Right ventricle myocardium superior (tissue), 1 donor: Measurements from ENCODE around the gene ARHGAP32. TPM values are rescaled to one million over a fixed set of nuclear protein-coding genes. Genes with fewer than 3 reads are reported as not detected.

Source experiments
- ATAC-seq: fragments of 200-7000 bp; cut with Tn5 transposase; one replicate; pipeline ENCODE4 v1.9.1; 2020; ENCODE audit warnings: mild to moderate bottlenecking; ENCODE audit not compliant: poor library complexity
- DNase-seq: peaks from one replicate; pipeline ENCODE4 v3.0.0-alpha.2; 2020
- intact Hi-C: fragments of 100-400 bp; cut with DNase I; formaldehyde crosslinking; loops from one replicate; pipeline ENCODE4 v1.11.2; 2022
- total RNA-seq: library from RNA; stranded (reverse); fragmentation: NEBNext Ultra II Directional; extraction: Animal tissue kit (Norgen Biotek cat#: 25700); gene quantifications from one replicate; pipeline ENCODE4 v1.2.1, GENCODE V29; 2021
- donor health status: DM: no; HTN: yes; CAD: no; lungs with severe emphysema.

Gene ARHGAP32
- total RNA-seq, 1 donor from 2014 or later = 5.7 TPM

DNA sequence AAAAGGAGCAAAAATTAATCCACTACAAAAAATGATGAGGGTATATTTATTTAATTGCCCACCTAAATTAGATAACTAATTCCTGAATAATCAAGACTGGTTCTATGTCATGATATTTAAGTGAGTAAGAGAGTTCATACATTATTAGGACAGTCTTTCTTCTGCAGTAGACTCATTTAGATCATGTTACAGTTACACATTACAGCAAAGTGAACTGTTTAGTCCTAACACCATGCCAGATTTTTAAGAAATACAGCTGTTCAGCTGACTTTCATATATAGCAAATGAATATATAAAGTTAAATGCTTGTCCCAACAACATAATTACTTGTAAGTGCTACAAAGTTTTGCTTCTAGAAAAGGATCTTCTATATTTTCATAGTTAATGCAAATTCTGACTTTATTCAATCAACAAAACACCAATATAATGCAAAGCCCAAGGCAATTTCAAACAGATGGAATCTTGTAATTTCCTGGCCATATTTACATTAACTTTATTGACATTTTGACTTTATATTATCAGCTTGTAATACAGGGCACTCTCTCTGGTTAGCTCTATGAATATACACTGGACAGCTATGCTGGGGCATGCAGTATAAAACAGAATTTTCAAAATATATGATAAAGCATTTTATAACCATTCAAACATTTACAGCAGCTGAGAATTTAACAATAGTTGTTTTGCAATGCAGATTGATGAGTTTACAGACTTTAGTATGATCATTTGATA lies 203.7 kb downstream of the ARHGAP32 start:
- no peak for ATAC-seq
- intact Hi-C loops = no loop called here
- DNase-seq = no peak

DNA sequence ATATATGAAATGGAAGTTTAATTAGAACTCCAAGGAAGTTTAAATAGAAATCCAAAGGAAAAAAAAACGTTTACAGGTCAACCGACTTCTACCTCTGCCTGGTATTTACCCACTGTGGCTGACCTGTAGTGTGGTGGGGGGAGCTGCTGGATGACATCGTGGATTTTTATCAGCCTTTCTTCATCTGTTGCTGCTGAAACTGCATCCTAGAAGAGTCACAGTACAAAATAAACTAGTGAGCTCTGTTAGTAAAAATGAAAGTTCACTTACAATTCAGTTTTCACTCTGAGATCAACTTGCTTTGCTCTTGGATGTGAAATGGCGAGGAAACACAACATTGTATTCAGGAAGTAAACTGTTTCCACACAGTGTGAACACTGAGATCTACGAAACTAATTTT lies 206.2 kb downstream of the ARHGAP32 start:
- intact Hi-C loops = no loop called here
- DNase-seq (no peak), ATAC-seq (no peak)

DNA sequence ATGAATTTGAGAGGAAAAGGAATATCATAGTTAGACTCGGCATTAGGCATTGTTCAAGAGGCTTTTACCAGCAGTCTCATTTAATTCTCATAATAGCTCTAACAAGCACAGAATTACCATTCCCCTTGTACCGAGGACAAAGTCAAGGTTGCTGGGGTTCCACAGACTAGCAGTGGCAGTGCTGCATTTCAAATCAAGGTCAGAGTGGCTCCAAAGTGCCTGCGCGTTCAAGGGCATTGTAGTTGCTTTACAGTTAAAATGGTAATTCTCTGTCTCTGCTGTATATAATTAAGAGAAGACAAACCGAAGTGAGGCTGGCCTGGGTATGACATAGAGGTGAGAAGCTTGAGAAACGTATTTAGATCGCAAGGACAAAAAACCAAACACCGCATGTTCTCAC lies 209.1 kb downstream of the ARHGAP32 start:
- intact Hi-C loops = no loop called here
- ATAC-seq (no peak), DNase-seq (no peak)

DNA sequence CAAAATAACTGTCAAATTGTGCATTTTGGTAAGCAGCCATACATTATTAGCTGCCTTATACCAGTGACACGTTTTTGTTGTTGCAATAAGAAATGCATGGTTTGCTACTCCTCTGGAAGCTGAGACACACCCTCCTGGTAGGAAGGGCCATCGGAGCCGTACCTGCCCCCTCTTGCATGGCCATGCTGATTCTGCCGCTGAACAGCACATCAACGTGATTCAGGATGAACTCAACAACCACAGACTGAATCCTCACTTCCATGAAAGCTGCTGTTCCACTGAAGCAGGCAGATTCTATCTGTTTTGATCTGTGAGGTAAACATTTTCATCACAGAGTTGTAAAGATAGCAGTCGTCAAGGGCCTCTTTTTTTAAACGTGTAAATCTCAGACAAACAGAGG lies 210.9 kb downstream of the ARHGAP32 start:
- intact Hi-C loops = no loop called here
- ATAC-seq = no peak

DNA sequence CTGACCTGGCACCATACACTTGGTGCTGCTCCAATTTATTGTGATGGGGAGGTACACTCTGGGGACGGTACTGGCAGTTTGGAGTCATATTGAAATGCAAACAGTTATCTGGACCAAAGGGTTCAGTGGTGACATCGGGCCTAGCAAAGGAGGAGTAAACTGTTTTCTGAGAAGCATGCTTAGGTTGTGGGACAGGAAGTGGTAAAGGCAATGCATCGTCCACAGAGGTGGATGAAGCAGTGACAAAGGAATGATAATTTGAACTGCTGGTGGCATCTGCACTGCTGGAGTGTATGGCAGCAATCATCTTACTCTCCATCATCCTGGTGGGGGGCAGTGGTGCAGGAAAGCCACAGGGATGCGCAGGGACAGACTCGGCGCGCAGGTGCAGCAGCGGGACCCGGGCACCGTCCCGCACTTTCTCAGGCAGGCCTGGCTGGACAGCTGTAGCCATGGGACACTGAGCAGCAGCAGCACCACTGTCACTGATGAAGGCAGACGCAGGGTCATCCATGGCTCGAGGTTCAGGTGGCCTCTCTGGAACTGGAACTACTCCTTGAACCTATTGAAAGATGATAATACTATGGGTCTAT lies 221.4 kb downstream of the ARHGAP32 start:
- ATAC-seq (no peak), DNase-seq (no peak)
- intact Hi-C loops = no loop called here

More for the DNA sequence above, 210.9 kb downstream of the ARHGAP32 start:
- no peak for DNase-seq

DNA sequence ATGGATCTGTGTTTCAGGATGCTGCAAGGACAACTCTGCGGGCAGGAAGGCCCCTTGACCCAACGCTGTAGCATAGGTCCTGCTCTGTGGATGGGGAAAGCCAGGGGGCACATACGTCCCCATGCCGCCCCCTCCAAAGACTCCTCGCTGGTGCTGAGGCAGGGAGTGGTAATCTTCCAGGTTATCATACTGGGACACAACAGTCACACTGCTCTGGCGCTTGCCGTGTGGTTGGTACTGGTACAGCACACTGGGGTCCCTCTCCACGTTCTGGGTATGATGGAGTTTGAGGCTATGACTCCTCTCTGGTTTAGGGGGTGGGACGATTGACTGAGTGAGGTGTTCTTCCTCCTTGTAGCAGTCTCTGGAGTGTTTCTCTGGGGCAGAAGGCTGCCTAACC lies 223.2 kb downstream of the ARHGAP32 start:
- no peak for ATAC-seq
- intact Hi-C loops = no loop called here
- DNase-seq = no peak

DNA sequence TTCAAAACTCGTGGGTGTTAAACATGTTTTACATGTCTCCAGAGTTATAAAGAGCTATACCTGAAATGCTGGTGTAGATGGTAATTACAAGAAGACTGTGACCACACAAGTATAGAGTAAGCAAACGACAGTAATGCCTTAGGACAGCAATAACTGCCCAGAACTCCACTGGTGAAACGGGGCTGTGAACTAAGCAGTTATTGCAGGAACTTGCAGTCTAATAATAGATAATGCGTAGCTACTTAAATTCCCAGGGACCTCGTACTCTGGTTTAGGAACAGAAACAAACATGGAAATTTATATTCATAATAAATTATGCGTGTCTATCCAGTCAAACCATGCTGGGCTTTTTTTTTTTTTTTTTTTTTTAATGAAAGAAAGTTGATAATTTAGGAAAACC lies 224.5 kb downstream of the ARHGAP32 start:
- ATAC-seq (peak; percentile 71), DNase-seq (no peak)
- intact Hi-C loops = no loop called here

DNA sequence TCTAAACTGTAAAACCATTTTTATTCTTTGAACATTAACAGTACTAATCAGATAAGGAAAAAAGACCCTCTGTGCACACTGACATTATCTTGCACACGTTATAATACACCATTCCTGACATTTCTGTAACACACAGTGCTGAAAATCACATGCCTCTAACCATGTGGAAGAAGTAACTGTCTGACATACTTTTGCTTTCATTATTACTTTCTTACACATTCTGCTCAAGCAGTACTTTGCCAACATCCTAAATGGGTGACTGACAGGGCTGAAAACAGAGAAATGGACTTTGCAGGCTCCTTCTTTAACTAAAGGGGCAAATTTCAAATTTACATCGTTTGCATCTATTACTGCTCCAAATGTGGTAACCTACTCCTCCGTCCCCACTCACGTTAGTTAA lies 226.6 kb downstream of the ARHGAP32 start:
- ATAC-seq = no peak
- intact Hi-C loops = no loop called here
- no peak for DNase-seq

DNA sequence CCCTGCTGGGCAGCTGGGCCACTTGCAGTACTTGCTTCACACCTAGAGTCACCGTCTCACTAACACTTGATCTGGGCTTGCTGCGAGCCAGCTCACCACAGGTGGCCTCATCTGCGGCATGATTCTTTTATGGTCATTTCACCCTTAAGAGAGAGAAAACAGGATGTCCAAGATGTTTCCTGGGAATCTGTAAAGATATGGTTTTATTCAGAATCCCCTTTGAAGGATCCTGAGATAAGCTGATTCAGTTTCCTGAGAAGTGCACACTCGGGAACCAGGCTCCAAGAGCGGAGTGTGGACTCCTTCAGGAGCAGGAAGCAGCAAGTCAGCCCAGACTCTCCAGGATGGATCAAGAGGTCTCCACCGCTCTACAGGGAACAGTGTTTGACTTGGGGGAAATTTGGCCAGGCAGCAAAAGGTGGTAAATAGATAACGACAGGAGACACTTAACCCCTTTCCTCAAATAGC lies 227.6 kb downstream of the ARHGAP32 start:
- intact Hi-C loops = no loop called here
- ATAC-seq (no peak), DNase-seq (no peak)

DNA sequence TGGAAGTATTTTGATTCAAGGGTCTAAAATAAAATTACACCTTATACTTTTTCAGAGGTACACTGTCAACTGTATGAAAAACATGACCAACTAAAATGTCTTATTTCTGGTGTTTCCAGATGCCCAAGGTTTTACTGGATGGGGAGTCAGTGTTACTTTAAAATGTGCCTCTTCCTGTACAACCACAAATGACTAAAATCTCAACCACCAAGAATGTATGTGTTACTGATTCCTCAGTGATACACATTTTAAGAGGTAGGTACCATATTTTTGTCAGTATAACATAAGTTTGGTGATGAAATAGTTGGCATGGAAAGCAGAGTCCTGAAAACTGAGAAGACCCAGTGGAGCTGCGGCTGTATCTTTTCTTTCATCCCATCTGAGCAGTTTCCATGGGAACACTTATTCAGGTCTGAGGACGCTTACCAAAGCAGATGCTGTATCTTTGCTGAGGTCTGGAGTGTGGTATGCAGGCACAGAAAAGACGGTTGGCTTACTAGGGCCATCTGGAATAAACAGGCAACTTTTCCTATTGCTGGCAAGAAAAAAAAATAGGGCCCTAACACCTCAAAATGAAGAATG lies 228.3 kb downstream of the ARHGAP32 start:
- ATAC-seq (no peak), DNase-seq (no peak)
- intact Hi-C loops = no loop called here

DNA sequence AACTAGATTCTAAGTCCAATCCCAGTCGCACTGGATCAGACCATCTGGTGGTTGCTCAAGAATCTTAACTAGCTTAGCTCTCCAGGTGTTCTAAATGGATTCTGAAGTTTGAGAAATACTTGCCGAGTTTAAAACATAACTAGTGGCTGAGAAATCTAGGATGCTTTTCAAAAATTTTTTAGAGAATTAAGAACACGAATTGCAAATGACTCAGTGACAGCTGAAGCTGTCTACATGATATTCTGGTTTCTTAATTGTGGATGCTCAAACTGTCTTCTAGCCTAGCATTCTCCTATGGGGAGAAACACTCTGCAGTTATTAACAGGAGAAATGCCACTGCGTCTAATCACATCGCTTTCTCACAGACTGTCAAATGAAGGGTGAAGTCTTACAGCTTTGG lies 229.2 kb downstream of the ARHGAP32 start:
- ATAC-seq (no peak), DNase-seq (no peak)
- intact Hi-C loops = no loop called here

DNA sequence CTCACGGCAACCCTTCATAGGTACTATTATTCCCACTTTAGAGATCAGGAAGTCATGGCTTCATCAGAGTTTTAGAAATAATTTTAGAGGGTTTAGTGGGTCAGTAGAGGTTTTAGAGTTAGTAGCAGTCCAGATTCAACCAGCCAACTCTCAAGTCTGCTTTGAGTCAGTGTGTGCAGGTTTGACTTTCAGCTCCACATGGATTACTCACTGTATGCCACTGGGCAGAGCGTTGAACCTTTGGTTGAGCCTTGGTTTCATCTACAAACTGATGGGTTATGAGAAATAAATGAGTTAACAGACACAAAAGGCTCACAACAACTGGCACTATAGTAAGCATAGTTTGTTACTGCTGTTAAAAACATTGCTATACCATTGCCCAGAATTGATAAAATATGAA lies 230.5 kb downstream of the ARHGAP32 start:
- intact Hi-C loops = no loop called here
- ATAC-seq (no peak), DNase-seq (no peak)

DNA sequence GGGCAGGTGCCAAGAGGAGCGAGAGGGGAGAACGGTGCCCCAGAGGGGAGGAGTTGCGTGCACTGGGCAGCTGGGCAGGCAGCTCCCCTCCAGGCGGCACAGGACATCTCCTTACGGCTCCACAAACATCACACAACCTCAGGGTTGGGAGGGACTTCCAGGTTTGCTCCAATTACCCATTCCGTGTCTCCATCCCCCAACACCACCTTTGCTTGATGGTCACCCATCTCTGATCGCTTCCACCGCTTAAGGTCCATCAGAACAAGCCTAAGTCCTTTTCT lies 235.0 kb downstream of the ARHGAP32 start:
- ATAC-seq (no peak), DNase-seq (no peak)
- intact Hi-C loops = loop anchor here (2.0 kb wide), 1 partner anchor 72 kb away; no protein-coding TSS in a partner anchor

DNA sequence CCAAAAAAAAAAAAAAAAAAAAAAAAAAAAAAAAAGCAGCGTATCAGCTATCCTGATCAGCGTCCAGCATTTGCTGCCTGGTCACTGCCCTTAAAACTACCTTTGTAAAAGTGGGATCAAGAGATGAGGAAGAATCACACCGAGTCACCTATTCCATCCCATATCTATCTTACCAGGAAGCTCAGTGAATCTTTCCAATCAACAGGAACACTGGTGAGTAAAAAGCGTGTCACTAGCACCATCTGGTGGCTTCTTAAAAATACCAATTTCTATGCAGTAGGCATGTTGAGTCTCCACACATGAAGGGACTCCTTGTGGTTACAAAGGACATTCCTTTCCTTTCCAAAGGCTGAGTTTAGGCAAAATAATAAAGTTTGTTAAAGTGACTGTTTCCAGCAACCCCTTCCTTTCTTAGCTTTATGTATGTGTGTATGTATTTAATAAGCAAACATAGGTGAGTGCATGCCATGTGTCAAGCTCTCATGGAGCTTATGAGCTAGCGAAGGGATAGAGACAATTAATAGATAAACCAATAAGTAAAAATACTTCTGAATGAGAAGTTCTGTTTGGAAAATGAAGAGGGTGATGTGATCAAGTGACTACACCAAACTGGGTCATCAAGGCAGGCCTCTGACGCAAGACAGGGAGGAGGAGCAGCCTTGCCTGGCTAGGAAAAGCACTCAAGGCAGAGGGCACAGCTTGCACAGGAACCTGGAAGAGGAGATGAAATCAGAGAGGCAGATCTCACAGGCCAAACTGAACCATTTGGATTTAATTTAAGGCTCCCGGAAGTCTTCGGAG lies 235.5 kb downstream of the ARHGAP32 start:
- DNase-seq (no peak), ATAC-seq (peak; percentile 88)
- intact Hi-C loops = loop anchor here (2.0 kb wide), 1 partner anchor 72 kb away; no protein-coding TSS in a partner anchor

DNA sequence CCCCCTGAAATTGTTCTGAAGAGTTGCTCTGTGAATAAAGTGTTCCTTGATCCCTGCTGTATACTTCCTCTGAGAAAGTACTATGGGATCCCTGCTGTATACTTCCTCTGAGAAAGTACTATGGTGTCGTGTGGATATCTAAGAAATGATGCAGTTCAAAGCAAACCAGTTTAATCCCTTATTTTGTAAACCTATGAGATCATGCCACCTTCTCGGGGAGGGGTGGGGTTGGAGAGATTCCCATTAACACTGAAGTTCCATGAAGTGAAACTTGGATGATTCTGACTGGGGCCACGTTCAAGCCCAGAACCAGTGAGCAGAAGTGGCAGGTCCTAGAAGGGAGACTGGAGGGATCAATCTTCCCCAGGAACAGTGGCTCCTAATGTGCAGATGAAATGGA lies 236.5 kb downstream of the ARHGAP32 start:
- no peak for ATAC-seq
- DNase-seq = no peak
- intact Hi-C loops = loop anchor here (2.0 kb wide), 1 partner anchor 71 kb away; no protein-coding TSS in a partner anchor

DNA sequence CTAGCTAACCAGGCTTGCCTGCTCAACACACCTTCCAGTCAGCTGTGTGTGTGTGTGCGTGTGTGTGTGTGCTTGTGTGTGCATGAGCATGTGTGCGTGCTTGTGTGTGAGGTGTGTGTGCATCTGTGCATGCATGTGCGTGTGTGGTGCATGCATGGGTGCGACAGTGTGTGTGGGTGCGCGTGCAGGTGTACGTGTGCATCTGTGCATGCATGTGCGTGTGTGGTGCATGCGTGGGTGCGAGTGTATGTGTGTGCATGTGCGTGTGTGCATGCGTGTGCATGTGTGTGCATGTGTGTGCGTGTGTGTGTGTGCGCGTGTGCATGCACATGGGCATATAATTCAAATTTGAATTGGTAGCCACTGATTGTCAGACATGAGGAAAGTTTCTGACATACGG lies 239.0 kb downstream of the ARHGAP32 start:
- ATAC-seq (no peak), DNase-seq (no peak)
- intact Hi-C loops = no loop called here

DNA sequence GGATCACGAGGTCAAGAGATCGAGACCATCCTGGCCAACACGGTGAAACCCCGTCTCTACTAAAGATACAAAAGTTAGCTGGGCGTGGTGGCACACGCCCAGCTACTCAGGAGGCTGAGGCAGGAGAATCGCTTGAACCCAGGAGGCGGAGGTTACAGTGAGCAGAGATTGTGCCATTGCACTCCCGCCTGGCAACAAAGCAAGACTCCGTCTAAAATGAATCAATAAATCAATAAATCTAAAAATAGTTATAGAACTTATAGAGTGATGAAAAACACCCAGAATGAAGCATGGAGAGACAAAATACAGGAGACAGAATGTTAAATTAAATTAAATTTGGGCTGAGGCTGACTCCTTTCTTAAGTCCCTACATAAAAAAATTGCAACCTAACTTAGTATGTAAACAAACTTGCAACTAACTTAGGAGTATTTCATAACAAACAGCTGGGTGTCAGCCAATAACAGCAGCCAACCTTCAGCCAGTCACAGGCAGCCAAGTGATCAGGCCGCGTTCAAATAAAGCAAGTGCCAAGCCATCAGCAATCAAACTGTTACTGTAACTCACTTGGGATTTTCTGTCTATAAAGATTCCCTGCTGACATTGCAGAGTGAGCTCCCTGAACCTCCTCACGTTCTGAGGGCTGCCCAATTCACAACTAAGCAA lies 242.2 kb downstream of the ARHGAP32 start:
- intact Hi-C loops = no loop called here
- ATAC-seq (no peak), DNase-seq (no peak)

DNA sequence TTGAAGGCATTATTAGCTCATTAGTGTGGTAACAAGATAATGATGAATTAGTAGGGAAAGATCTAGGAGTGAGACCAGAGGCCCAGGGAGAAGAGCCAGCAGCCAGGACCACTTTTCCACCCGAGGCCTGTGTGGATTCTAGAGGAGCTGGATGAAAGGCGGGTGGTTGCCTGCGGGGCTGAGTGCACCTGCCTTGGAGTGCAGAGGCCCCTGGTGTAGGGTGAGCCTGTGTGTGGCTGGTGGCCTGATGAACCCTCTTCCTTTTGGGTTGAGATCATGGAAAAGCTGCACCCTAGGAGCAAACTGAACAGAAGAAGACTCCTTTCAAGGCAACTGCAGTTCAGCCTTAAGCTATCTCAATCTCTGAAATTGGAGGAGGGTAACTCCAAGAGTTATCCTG lies 243.5 kb downstream of the ARHGAP32 start:
- peak; percentile 50 for DNase-seq
- intact Hi-C loops = no loop called here
- ATAC-seq = peak; percentile 34

DNA sequence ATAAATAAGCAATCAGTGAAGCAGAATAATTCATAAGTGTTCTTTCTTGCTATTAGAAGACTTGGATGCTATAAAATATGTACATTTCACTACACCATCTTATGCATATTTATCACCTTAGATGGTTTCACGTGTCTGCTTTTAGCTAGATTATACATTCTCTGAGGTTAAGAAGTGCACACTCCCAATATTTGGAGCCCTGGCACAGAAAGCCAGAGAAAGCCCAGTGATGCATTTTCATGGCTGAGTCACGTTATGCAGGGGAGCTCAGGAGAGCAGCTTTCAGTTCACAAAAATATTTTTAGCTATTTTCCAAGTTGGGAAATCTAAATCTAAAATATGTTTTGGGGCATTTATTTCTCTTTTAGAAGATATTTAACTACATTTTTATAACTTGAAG lies 244.4 kb downstream of the ARHGAP32 start:
- ATAC-seq = no peak
- intact Hi-C loops = no loop called here

More for the DNA sequence above, 244.4 kb downstream of the ARHGAP32 start:
- no peak for DNase-seq
